ENCODE measurements around the gene ARHGEF40.
"Not testable (repeated sequence)": the region's sequence is repeated elsewhere in the genome, so short reads cannot be mapped to it uniquely, and the experiment has no call there.

Gene ARHGEF40

GRCh38 chr14:21039585-21040369 is 30.3 kb upstream of the ARHGEF40 start:
- peak; percentile 66 for DNase-seq (ENCODE audit: low spot score)

- no peak for DNase-seq (ENCODE audit: low spot score)
Measured at GRCh38 chr14:21040370-21040925, 29.7 kb upstream of the ARHGEF40 start.

- not testable (repeated sequence) for DNase-seq (ENCODE audit: low spot score)
Measured at GRCh38 chr14:21040941-21041340, 29.2 kb upstream of the ARHGEF40 start.

- DNase-seq (ENCODE audit: low spot score) = no peak
Measured at GRCh38 chr14:21041676-21042433, 28.2 kb upstream of the ARHGEF40 start, which contains the start of gene RNASE7. Gene RNASE7, plus strand, starts transcription at chr14:21042362. Its CDS starts 631 bp downstream, at chr14:21042993.

- DNase-seq (ENCODE audit: low spot score) = no peak
Measured at GRCh38 chr14:21042918-21043317, 27.2 kb upstream of the ARHGEF40 start.

GRCh38 chr14:21043387-21043973 is 26.6 kb upstream of the ARHGEF40 start:
- DNase-seq (ENCODE audit: low spot score) = no peak

- DNase-seq (ENCODE audit: low spot score) = no peak
Measured at GRCh38 chr14:21043974-21044618, 26.0 kb upstream of the ARHGEF40 start.

GRCh38 chr14:21047378-21047781 is 22.7 kb upstream of the ARHGEF40 start:
- no peak for DNase-seq (ENCODE audit: low spot score)

- no peak for DNase-seq (ENCODE audit: low spot score)
Measured at GRCh38 chr14:21048638-21049037, 21.5 kb upstream of the ARHGEF40 start.

GRCh38 chr14:21049271-21049673 is 20.8 kb upstream of the ARHGEF40 start:
- DNase-seq (ENCODE audit: low spot score) = no peak

- no peak for DNase-seq (ENCODE audit: low spot score)
Measured at GRCh38 chr14:21050597-21050996, 19.5 kb upstream of the ARHGEF40 start.

- no peak for DNase-seq (ENCODE audit: low spot score)
Measured at GRCh38 chr14:21053184-21054122, 16.7 kb upstream of the ARHGEF40 start.

- DNase-seq (ENCODE audit: low spot score) = peak; percentile 26
Measured at GRCh38 chr14:21054123-21054767, 15.9 kb upstream of the ARHGEF40 start.

- DNase-seq (ENCODE audit: low spot score) = no peak
Measured at GRCh38 chr14:21054768-21055145, 15.3 kb upstream of the ARHGEF40 start.

- no peak for DNase-seq (ENCODE audit: low spot score)
Measured at GRCh38 chr14:21055432-21056117, 14.5 kb upstream of the ARHGEF40 start.

- DNase-seq (ENCODE audit: low spot score) = no peak
Measured at GRCh38 chr14:21056520-21057163, 13.5 kb upstream of the ARHGEF40 start.

- DNase-seq (ENCODE audit: low spot score) = peak; percentile 7
Measured at GRCh38 chr14:21057803-21058675, 12.1 kb upstream of the ARHGEF40 start, which contains the start of gene RNASE8. Gene RNASE8, plus strand, starts transcription at chr14:21057822. Its CDS starts 71 bp downstream, at chr14:21057893.

- no peak for DNase-seq (ENCODE audit: low spot score)
Measured at GRCh38 chr14:21058903-21059302, 11.2 kb upstream of the ARHGEF40 start.

Data from SW480 (cell line).